ENCODE results near the gene HIBADH. TPM values are rescaled to one million over a fixed set of nuclear protein-coding genes. Genes with fewer than 3 reads are reported as not detected.

Gene HIBADH
- total and polyA plus RNA-seq, 3 donors from 2014 or later = 49.8 to 77.4 (median 69.9) TPM

DNA sequence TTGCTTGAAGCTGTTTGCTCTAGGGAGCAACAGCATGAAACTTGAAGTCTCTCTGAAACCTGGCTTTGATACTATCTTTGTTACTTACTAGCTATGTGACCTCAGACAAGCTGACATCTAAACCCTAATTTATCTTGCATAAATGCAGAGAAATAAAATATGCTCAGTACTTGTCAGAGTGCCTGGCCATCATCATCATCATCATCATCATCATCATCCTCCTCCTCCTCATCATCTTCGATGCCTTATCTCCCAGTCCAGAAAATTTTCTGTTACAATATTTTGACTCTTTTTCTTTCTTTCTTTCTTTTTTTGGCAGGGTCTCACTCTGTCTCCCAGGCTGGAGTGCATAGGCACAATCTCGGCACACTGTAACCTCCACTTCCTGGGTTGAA lies 42.5 kb upstream of the HIBADH start:
- intact Hi-C loops (cut with DNase I; ENCODE audit: low total_unique reads) = no loop called here
- DNase-seq = no peak
- Histone ChIP-seq H3K27ac (no peak overlapping the region), H3K4me1 (peaks cover 3% of the 10 kb centered on the region), H3K36me3 (ENCODE audit: low read depth, missing control alignments) (no peaks in the 10 kb centered on the region), H3K9me3 (no peaks in the 10 kb centered on the region), H3K4me3 (no peak overlapping the region), H3K27me3 (no peaks in the 10 kb centered on the region)
- 58 to 64% methylated on average over 2 of the region's 2 CpGs for WGBS, 2 donors
- TF ChIP-seq POLR2A (IDR thresholded peaks at IDR 0.05) = no peak
- TF ChIP-seq, protein P1, sequence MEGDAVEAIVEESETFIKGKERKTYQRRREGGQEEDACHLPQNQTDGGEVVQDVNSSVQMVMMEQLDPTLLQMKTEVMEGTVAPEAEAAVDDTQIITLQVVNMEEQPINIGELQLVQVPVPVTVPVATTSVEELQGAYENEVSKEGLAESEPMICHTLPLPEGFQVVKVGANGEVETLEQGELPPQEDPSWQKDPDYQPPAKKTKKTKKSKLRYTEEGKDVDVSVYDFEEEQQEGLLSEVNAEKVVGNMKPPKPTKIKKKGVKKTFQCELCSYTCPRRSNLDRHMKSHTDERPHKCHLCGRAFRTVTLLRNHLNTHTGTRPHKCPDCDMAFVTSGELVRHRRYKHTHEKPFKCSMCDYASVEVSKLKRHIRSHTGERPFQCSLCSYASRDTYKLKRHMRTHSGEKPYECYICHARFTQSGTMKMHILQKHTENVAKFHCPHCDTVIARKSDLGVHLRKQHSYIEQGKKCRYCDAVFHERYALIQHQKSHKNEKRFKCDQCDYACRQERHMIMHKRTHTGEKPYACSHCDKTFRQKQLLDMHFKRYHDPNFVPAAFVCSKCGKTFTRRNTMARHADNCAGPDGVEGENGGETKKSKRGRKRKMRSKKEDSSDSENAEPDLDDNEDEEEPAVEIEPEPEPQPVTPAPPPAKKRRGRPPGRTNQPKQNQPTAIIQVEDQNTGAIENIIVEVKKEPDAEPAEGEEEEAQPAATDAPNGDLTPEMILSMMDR (IDR thresholded peaks at IDR 0.05) = no peak

DNA sequence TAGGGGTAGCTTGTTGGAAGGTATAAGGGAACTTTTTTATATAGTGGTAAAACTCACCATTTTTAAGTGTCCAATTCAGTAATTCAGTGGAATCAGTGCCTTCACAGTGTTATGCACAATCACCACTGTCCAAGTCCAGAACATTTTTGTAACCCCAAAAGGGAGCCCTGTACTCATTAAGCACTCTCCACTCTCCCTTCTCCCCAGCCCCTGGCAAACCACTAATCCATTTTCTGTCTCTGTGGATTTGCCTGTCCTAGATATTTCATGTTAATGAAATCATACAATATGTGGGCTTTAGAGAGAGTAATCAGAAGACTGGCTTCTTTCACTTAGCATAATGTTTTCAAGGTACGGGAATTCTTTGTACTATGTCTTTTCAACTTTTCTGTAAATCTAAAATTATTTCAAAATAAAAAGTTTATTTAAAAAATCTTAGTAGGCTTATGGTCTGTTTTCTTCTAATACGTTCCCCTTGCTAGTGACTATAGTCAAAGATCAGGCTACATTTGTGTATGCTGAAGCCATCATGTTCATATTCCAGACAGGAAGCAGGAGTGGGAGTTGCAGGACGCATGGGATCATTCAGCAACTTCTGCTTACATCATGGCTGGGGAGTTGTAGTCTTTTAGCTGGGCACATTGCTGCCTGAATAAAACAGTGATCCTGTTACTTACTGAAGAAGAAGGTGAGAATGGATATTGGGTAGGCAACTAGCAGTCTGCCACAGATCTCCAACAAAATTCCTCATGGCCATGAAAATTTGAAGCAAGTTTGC lies 41.9 kb upstream of the HIBADH start:
- WGBS, 2 donors = 57 to 65% methylated on average over 3 of the region's 3 CpGs
- Histone ChIP-seq H3K27ac (no peak overlapping the region), H3K4me3 (no peak overlapping the region), H3K36me3 (ENCODE audit: low read depth, missing control alignments) (no peaks in the 10 kb centered on the region), H3K27me3 (no peaks in the 10 kb centered on the region), H3K4me1 (peaks cover 3% of the 10 kb centered on the region), H3K9me3 (no peaks in the 10 kb centered on the region)
- TF ChIP-seq, protein P1 (IDR thresholded peaks at IDR 0.05) = no peak
- no peak for TF ChIP-seq POLR2A (IDR thresholded peaks at IDR 0.05)
- DNase-seq = no peak
- intact Hi-C loops (cut with DNase I; ENCODE audit: low total_unique reads) = no loop called here

DNA sequence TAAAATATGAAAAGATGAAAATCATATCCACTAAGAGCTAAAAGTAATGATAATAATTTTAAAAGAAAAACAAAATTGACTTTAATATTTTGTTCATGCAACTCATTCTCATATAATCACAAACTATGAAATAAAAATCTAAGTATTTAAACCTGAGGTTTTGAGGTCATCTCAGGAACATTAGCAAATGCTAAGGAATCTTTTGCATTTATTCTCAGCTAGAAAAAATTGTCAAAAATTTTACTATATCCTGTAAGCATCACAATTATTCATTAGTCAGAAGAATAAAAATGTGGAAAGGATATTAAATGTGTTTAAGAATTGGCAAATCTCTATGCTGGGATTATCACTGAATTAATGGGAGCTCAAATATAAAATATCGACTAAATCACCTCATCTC lies 40.5 kb upstream of the HIBADH start:
- no peaks in the 10 kb centered on the region for H3K36me3 ChIP-seq (ENCODE audit: low read depth, missing control alignments)
- TF ChIP-seq, protein P1 (IDR thresholded peaks at IDR 0.05) = no peak
- no peak for TF ChIP-seq POLR2A (IDR thresholded peaks at IDR 0.05)
- no peak overlapping the region for H3K27ac ChIP-seq
- H3K9me3 ChIP-seq = no peaks in the 10 kb centered on the region
- peaks cover 3% of the 10 kb centered on the region for H3K4me1 ChIP-seq
- 96% methylated on average over 1 of the region's 1 CpG for WGBS, 2 donors
- H3K4me3 ChIP-seq = no peak overlapping the region
- DNase-seq = no peak
- intact Hi-C loops (cut with DNase I; ENCODE audit: low total_unique reads) = no loop called here
- no peaks in the 10 kb centered on the region for H3K27me3 ChIP-seq

DNA sequence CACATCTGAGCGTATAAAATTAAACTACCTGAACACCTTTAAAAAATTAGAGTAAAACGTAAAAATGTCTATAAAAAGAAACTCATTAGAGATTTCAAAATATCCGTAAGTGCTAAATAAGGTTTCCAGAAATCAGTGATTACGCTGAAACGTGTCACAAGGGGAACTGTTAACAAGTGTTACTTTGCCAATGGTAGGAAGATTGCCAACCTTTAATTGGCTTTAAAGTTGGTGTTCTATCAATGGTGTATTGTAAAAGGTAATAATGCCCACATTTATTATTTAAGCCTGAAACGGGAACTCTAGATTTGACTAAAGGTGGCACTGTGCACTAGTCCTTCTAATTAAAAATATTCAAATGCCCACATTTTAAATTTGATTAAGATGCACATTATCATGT lies 37.8 kb upstream of the HIBADH start:
- no peak for DNase-seq
- TF ChIP-seq, protein P1 (IDR thresholded peaks at IDR 0.05) = no peak
- no peak overlapping the region for H3K27ac ChIP-seq
- peaks cover 3% of the 10 kb centered on the region for H3K4me1 ChIP-seq
- H3K36me3 ChIP-seq (ENCODE audit: low read depth, missing control alignments) = no peaks in the 10 kb centered on the region
- no peak overlapping the region for H3K4me3 ChIP-seq
- intact Hi-C loops (cut with DNase I; ENCODE audit: low total_unique reads) = no loop called here
- no peaks in the 10 kb centered on the region for H3K9me3 ChIP-seq
- 69 to 74% methylated on average over 6 of the region's 6 CpGs for WGBS, 2 donors
- H3K27me3 ChIP-seq = no peaks in the 10 kb centered on the region

DNA sequence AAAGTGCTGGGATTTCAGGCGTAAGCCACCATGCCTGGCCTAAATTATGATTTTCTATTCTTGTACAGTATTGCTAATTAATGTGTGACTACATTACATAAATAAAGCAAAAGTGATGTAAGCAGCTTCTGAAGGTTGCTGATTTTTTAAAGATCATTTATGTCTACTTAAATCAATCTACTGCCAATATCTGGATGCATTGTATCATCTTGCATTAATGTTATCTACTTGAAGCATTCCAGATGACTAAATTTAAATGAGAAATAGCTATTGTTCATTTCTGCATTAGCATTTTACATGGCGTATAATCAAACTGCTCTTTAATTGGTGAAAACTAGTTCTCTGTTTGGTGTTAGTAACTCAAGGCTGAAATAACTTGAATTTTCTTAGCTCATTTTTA lies 37.1 kb upstream of the HIBADH start:
- WGBS, 2 donors = 84 to 93% methylated on average over 2 of the region's 2 CpGs
- intact Hi-C loops (cut with DNase I; ENCODE audit: low total_unique reads) = no loop called here

More for the DNA sequence above, 37.1 kb upstream of the HIBADH start:
- no peaks in the 10 kb centered on the region for H3K9me3 ChIP-seq
- H3K27ac ChIP-seq = no peak overlapping the region
- no peak overlapping the region for H3K4me3 ChIP-seq
- no peak for DNase-seq
- no peaks in the 10 kb centered on the region for H3K4me1 ChIP-seq
- no peak for TF ChIP-seq POLR2A (IDR thresholded peaks at IDR 0.05)
- H3K27me3 ChIP-seq = no peaks in the 10 kb centered on the region
- no peaks in the 10 kb centered on the region for H3K36me3 ChIP-seq (ENCODE audit: low read depth, missing control alignments)

All from testis (tissue), 3 donors.